Right lobe of liver (tissue), 4 donors: ENCODE results near the gene IMMT.

Experiments
- POLR2A ChIP-seq: fragments of 450-650 bp; IDR thresholded peaks from one replicate; pipeline ENCODE4 v1.6.1; 2017; ENCODE audit warnings: antibody characterized with exemption, mild to moderate bottlenecking
- TF ChIP-seq, protein P1 (sequence below), 4 donors: fragments of 200-600 bp in 3 of 4; fragments of 450-650 bp in 1 of 4; IDR thresholded peaks; one replicate each; pipeline versions ENCODE4 v1.5.1 to v1.8.0; 2016 to 2022; ENCODE audit warnings: antibody characterized with exemption in 4 of 4, mild to moderate bottlenecking in 2 of 4
- donor health status: DM: no; HTN: no; CAD: no.
- donor health status: DM: no; HTN: no; CAD: no.
- donor health status: DM: no; HTN: yes; CAD: no.

GRCh38 chr2:86094229-86094628 is 101.0 kb downstream of the IMMT start:
- TF ChIP-seq, protein P1, sequence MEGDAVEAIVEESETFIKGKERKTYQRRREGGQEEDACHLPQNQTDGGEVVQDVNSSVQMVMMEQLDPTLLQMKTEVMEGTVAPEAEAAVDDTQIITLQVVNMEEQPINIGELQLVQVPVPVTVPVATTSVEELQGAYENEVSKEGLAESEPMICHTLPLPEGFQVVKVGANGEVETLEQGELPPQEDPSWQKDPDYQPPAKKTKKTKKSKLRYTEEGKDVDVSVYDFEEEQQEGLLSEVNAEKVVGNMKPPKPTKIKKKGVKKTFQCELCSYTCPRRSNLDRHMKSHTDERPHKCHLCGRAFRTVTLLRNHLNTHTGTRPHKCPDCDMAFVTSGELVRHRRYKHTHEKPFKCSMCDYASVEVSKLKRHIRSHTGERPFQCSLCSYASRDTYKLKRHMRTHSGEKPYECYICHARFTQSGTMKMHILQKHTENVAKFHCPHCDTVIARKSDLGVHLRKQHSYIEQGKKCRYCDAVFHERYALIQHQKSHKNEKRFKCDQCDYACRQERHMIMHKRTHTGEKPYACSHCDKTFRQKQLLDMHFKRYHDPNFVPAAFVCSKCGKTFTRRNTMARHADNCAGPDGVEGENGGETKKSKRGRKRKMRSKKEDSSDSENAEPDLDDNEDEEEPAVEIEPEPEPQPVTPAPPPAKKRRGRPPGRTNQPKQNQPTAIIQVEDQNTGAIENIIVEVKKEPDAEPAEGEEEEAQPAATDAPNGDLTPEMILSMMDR (IDR thresholded peaks at IDR 0.05), result no peak
- TF ChIP-seq POLR2A, result no peak
